Heart right ventricle (tissue), 16 donors: ENCODE measurements around the gene FGF7. TPM values are rescaled to one million over a fixed set of nuclear protein-coding genes. Genes with fewer than 3 reads are reported as not detected.
A peak's percentile ranks its signal among the peaks of the same experiment; 100 is the strongest.

Experiments used
- ATAC-seq, 8 donors: fragments of 200-7000 bp; cut with Tn5 transposase; one replicate each; pipeline ENCODE4 v1.9.1; 2020; ENCODE audit warnings: mild to moderate bottlenecking in 8 of 8, moderate library complexity in 8 of 8, moderate number of reproducible peaks in 1 of 8
- DNase-seq, 2 donors: peaks; one replicate each; pipeline ENCODE4 v3.0.0-alpha.2; 2020
- H3K27ac ChIP-seq, 10 donors: fragments of 200-600 bp; sonication (generic) in 2 of 10; one replicate each; pipeline versions ENCODE4 v1.5.0 to v1.8.0; 2020 to 2022; ENCODE audit warnings: mild to moderate bottlenecking in 3 of 10
- H3K27me3 ChIP-seq, 7 donors: fragments of 200-600 bp; one replicate each; pipeline ENCODE4 v1.8.0; 2021 to 2022; ENCODE audit warnings: mild to moderate bottlenecking in 2 of 7
- H3K36me3 ChIP-seq, 9 donors: fragments of 200-600 bp; sonication (generic) in 1 of 9; one replicate each; pipeline versions ENCODE4 v1.5.0 to v1.8.0; 2020 to 2022; ENCODE audit warnings: mild to moderate bottlenecking in 2 of 9
- H3K4me1 ChIP-seq, 9 donors: fragments of 200-600 bp; sonication (generic) in 1 of 9; one replicate each; pipeline versions ENCODE4 v1.5.0 to v1.8.0; 2020 to 2022; ENCODE audit warnings: mild to moderate bottlenecking in 4 of 9
- H3K4me3 ChIP-seq, 10 donors: fragments of 200-600 bp; sonication (generic) in 2 of 10; one replicate each; pipeline versions ENCODE4 v1.5.0 to v1.8.0; 2020 to 2022; ENCODE audit warnings: mild to moderate bottlenecking in 7 of 10, moderate library complexity in 2 of 10
- H3K9me3 ChIP-seq, 11 donors: fragments of 200-600 bp in 10 of 11; sonication (generic) in 2 of 11; one replicate each; pipeline versions ENCODE4 v1.5.0 to v1.8.0; 2013 to 2022; ENCODE audit warnings: mild to moderate bottlenecking in 2 of 11, control low read depth in 1 of 11, moderate library complexity in 1 of 11
- WGBS, 2 donors: extraction: QIAGEN DNeasy Blood & Tissue Kit; methylation state at CpG; one replicate each; pipeline ENCODE4 v1.1.7; 2013; ENCODE audit warnings: inconsistent platforms in 1 of 2; 5-methylcytosine and 5-hydroxymethylcytosine counted together
- intact Hi-C, 10 donors: fragments of 100-400 bp; cut with DNase I; formaldehyde crosslinking; loops; one replicate each; pipeline versions ENCODE4 v1.11.1 to v1.14.2; 2022
- polyA plus RNA-seq, 2 donors: library from polyadenylated mRNA; stranded (reverse); fragments of 200-250 nt; gene quantifications; one replicate each; pipeline ENCODE4 v1.2.3, GENCODE V29; 2013
- total RNA-seq, 10 donors: library from RNA; stranded (reverse); fragmentation: NEBNext Ultra II Directional in 3 of 10; extraction: Animal tissue kit (Norgen Biotek cat#: 25700) in 3 of 10; gene quantifications; one replicate each; pipeline versions ENCODE4 v1.2.1 to v1.2.4, GENCODE V29; 2021 to 2023
- TF ChIP-seq, protein P1 (sequence below), 9 donors: fragments of 200-600 bp; sonication (generic) in 2 of 9; IDR thresholded peaks; one replicate each; pipeline versions ENCODE4 v1.5.0 to v1.8.0; 2021 to 2022; ENCODE audit warnings: antibody characterized with exemption in 9 of 9, mild to moderate bottlenecking in 5 of 9, moderate library complexity in 1 of 9
- donor health status: Arrhythmogenic right ventricular cardiomyopathy.
- donor health status: ischemic (EF 13 %, LVEDD 7.1; RV severe dilation, severe dysfunction).
- donor health status: healthy with polysubstance abuse.
- donor health status: DM: no; HTN: yes; CAD: no.
- donor health status: DM: no; HTN: no; CAD: no.
- donor health status: ischemic (EF 25% LVEDD 6.9; RV normal size, moderate dysfunction).
- donor health status: ischemic (EF 25% LVEDD 5.7; RV mildly dilated, moderate dysfunction).
- donor health status: healthy.
- donor health status: DM: yes; HTN: yes; CAD: no.
- donor health status: Ischemic cardiomyopathy.
- donor health status: ischemic (EF 35%, LVEDD 5.7; RV mildly dilated, moderate dysfunction).
- donor health status: nonischemic (EF 11% LVEDD 7.7; RV severe dilation, severe dysfunction).
- donor health status: DM: yes; HTN: yes; CAD: no.
- donor health status: PGD.
- donor health status: ischemic (EF 29% LVEDD 5.4; RV normal size, mild dysfunction).
- donor health status: nonischemic (EF 23%, LVEDD 6.1; RV moderate dilation, normal function).

Gene FGF7
- total and polyA plus RNA-seq, 12 donors = 9.4 to 44.2 (median 22.2) TPM

DNA sequence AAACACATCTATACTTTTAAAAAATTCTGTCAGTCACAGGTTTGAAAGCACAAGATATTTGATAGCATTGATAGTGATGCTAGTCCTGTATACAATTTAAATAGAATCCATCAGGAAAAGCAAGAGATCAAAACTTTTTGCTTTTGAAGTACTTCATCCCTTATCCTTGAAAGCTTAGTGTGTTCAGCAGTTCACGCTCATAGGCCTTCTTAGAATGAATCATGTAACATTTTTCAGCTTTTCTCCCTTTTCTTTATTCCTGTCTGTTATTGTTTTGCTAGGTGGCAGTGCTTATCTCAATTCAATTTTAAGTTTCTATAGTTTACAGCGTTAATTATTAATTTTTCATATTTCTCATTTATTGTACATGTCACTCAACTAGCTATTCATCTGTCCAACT is 69.1 kb downstream of the FGF7 start:
- ATAC-seq (no peak), DNase-seq (no peak)
- Histone ChIP-seq H3K4me1 (no peaks in the 10 kb centered on the region), H3K27ac (no peak overlapping the region), H3K36me3 (no peaks in the 10 kb centered on the region), H3K9me3 (no peaks in the 10 kb centered on the region), H3K4me3 (no peak overlapping the region), H3K27me3 (no peaks in the 10 kb centered on the region)
- TF ChIP-seq, protein P1, sequence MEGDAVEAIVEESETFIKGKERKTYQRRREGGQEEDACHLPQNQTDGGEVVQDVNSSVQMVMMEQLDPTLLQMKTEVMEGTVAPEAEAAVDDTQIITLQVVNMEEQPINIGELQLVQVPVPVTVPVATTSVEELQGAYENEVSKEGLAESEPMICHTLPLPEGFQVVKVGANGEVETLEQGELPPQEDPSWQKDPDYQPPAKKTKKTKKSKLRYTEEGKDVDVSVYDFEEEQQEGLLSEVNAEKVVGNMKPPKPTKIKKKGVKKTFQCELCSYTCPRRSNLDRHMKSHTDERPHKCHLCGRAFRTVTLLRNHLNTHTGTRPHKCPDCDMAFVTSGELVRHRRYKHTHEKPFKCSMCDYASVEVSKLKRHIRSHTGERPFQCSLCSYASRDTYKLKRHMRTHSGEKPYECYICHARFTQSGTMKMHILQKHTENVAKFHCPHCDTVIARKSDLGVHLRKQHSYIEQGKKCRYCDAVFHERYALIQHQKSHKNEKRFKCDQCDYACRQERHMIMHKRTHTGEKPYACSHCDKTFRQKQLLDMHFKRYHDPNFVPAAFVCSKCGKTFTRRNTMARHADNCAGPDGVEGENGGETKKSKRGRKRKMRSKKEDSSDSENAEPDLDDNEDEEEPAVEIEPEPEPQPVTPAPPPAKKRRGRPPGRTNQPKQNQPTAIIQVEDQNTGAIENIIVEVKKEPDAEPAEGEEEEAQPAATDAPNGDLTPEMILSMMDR (IDR thresholded peaks at IDR 0.05) = no peak
- intact Hi-C loops = no loop called here
- 82 to 89% methylated on average over 2 of the region's 2 CpGs for WGBS, 2 donors

DNA sequence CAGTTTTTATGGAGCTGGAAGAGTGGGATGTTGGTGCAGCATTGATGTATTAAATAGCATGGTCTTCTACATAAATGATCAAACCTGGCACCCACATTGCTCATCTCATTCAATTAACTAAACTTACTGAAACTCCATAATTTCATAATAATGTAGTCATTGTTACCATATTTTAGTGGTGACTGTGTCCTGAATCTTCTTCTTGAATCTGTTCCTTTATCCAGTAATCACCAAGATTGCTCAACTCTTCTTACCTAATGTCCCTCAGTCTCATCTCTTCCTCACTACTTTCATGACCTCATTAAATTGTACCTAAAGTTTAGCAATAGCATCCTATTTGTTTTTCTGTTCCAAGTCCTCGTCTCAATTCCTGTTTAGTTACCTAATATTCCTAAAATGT is 69.8 kb downstream of the FGF7 start:
- WGBS, 2 donors = 64 to 74% methylated on average over 1 of the region's 1 CpG
- no peak for DNase-seq
- peak in 1 of 8 donors; percentile 56 for ATAC-seq

DNA sequence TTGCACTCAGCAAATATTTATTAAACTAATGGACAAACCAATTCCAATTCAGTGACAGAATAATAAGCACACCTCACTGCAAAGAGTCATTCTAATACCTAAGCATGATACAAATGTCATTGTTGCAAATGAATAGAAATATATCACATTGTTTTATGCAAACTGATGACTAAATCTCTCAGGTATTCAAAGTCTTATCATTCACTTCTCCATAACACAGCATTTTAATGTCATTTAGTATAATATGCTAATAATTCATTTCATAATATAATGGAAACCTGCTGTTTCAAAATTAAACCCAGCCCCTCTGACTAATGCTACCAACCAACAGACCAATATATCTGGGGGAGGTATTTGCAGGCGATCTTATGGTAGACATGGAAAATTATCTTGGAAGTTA is 71.8 kb downstream of the FGF7 start:
- Histone ChIP-seq H3K4me1 (no peaks in the 10 kb centered on the region), H3K27ac (no peak overlapping the region), H3K4me3 (no peak overlapping the region), H3K27me3 (no peaks in the 10 kb centered on the region), H3K36me3 (no peaks in the 10 kb centered on the region), H3K9me3 (no peaks in the 10 kb centered on the region)
- no peak for DNase-seq
- TF ChIP-seq, protein P1 (IDR thresholded peaks at IDR 0.05) = no peak
- ATAC-seq = no peak
- 87 to 97% methylated on average over 1 of the region's 1 CpG for WGBS, 2 donors
- intact Hi-C loops = no loop called here

More for the DNA sequence above, 69.8 kb downstream of the FGF7 start:
- H3K4me1 ChIP-seq = no peaks in the 10 kb centered on the region
- no peak overlapping the region for H3K27ac ChIP-seq
- no peak overlapping the region for H3K4me3 ChIP-seq
- H3K9me3 ChIP-seq = no peaks in the 10 kb centered on the region
- H3K36me3 ChIP-seq = no peaks in the 10 kb centered on the region
- H3K27me3 ChIP-seq = no peaks in the 10 kb centered on the region
- TF ChIP-seq, protein P1 (IDR thresholded peaks at IDR 0.05) = no peak
- intact Hi-C loops = no loop called here

DNA sequence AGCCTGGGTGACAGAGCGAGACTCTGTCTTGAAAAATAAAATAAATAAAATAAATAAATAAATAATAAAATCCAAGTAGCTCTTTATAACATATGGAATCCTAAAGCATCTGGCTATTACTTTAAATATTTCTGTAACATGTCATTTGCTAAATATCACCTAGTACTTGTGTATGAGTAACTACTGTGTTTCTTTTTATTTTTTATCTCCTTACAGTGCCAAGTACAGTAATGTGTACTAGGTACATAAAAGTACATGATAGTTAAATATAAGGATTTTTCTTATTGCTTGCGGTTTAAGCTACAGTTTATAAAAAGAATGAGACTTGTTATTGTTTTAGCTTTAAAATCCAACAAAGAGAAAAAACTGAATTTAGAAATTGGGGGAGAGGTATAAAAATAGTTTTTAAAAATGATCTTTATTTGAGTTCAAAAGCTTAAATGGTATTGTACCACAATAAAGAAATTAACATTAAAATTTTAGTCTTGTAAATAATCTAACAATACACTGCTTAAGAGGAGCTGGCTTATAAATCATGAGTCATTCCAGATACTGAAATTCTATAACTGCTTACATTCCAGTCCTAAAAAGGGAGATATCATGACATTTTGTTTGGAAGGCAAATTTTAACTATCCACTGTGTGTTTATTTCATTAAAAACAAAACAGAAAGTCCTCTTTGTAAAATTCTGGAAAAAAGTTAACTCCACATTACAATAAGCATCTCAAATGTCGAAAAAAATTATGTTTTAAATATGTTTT is 73.1 kb downstream of the FGF7 start:
- peaks cover 0 to 2% (median 0%) of the 10 kb centered on the region in 11 donors for H3K9me3 ChIP-seq
- DNase-seq (no peak), ATAC-seq (no peak)
- no peaks in the 10 kb centered on the region for H3K4me1 ChIP-seq
- no peak overlapping the region for H3K27ac ChIP-seq
- TF ChIP-seq, protein P1 (IDR thresholded peaks at IDR 0.05) = no peak
- intact Hi-C loops = no loop called here
- H3K36me3 ChIP-seq = no peaks in the 10 kb centered on the region
- 84 to 86% methylated on average over 3 of the region's 3 CpGs for WGBS, 2 donors
- H3K4me3 ChIP-seq = no peak overlapping the region
- no peaks in the 10 kb centered on the region for H3K27me3 ChIP-seq
